K562 (cell line): ENCODE results near the gene PARP9. TPM values are rescaled to one million over a fixed set of nuclear protein-coding genes. Genes with fewer than 3 reads are reported as not detected.

ENCODE experiments used
- ARID3B ChIP-seq: fragments of 250-450 bp; sonication (Bioruptor Pico); IDR thresholded peaks from 2 replicates; pipeline ENCODE4 v1.4.0; 2020; ENCODE audit warnings: borderline replicate concordance
- ATF3 ChIP-seq, 2 experiments: fragments of 450-650 bp in 1 of 2; sonication (generic) in 1 of 2; formaldehyde crosslinking in 1 of 2; IDR thresholded peaks in 1 of 2; conservative IDR thresholded peaks in 1 of 2; 2 replicates each; pipeline versions ENCODE4 v1.6.1 to v1.8.1; 2016 to 2023; ENCODE audit warnings: mild to moderate bottlenecking in 2 of 2, moderate library complexity in 2 of 2, inconsistent platforms in 1 of 2, missing genetic modification reagents in 1 of 2
- ATF7 ChIP-seq: fragments of 450-650 bp; IDR thresholded peaks from 2 replicates; pipeline ENCODE4 v1.7.1; 2014; ENCODE audit warnings: mild to moderate bottlenecking, moderate library complexity
- HOXB6 ChIP-seq: fragments of 250-450 bp; sonication (Bioruptor Pico); IDR thresholded peaks from 2 replicates; pipeline ENCODE4 v1.5.1; 2022; ENCODE audit warnings: mild to moderate bottlenecking, borderline replicate concordance
- JUND ChIP-seq, 2 experiments: IDR thresholded peaks; 2 replicates in 1 of 2; 3 replicates in 1 of 2; pipeline ENCODE4 v1.6.1; 2011; ENCODE audit warnings: borderline replicate concordance in 2 of 2, low read depth in 2 of 2, low read length in 2 of 2, improper control_type of control experiment in 1 of 2, missing biosample characterization in 1 of 2, missing genetic modification characterization in 1 of 2, missing genetic modification reagents in 1 of 2
- PML ChIP-seq: IDR thresholded peaks from 2 replicates; pipeline ENCODE4 v1.6.1; 2012; ENCODE audit warnings: low read length, inconsistent platforms
- RAD21 ChIP-seq, 2 experiments: fragments of 250-450 bp in 1 of 2; fragments of 450-650 bp in 1 of 2; sonication (Bioruptor Pico) in 1 of 2; formaldehyde crosslinking in 1 of 2; IDR thresholded peaks in 1 of 2; conservative IDR thresholded peaks in 1 of 2; 2 replicates each; pipeline versions ENCODE4 v1.4.0 to v1.8.0; 2020 to 2022; ENCODE audit warnings: mild to moderate bottlenecking in 2 of 2, moderate library complexity in 1 of 2
- REST ChIP-seq, 2 experiments: fragments of 450-650 bp; formaldehyde crosslinking in 1 of 2; IDR thresholded peaks; 2 replicates each; pipeline versions ENCODE4 v1.4.0 to v1.6.1; 2014 to 2020; ENCODE audit warnings: mild to moderate bottlenecking in 2 of 2, borderline replicate concordance in 1 of 2, low read depth in 1 of 2
- SAFB2 ChIP-seq: fragments of 200-400 bp; formaldehyde crosslinking; IDR thresholded peaks from 2 replicates; pipeline ENCODE4 v1.6.1; 2018; ENCODE audit warnings: borderline replicate concordance, low read length, low read depth, moderate library complexity; ENCODE audit not compliant: severe bottlenecking
- SIN3A ChIP-seq, 2 experiments: fragments of 150-350 bp in 1 of 2; IDR thresholded peaks; 2 replicates each; pipeline ENCODE4 v1.6.1; 2011 to 2016; ENCODE audit warnings: borderline replicate concordance in 2 of 2, low read depth in 2 of 2, low read length in 2 of 2, mild to moderate bottlenecking in 2 of 2, moderate library complexity in 2 of 2; ENCODE audit not compliant: control insufficient read depth in 1 of 2
- SREBF1 ChIP-seq: fragments of 150-350 bp; IDR thresholded peaks from 2 replicates; pipeline ENCODE4 v1.6.1; 2014; ENCODE audit warnings: antibody characterized with exemption, low read depth, low read length, borderline replicate concordance
- SUPT5H ChIP-seq: fragments of 450-650 bp; IDR thresholded peaks from 2 replicates; pipeline ENCODE4 v1.6.1; 2016
- TFE3 ChIP-seq: fragments of 450-650 bp; formaldehyde crosslinking; IDR thresholded peaks from 2 replicates; pipeline ENCODE4 v1.4.0; 2020; ENCODE audit warnings: mild to moderate bottlenecking, mixed read lengths
- polyA plus RNA-seq, 8 experiments: library from polyadenylated mRNA; depleted of rRNA in 4 of 8; stranded (reverse) in 5 of 8; unstranded in 3 of 8; fragments of >200 nt; fragmentation: Nextera tagmentation in 2 of 8; fragmentation: Illumina TruSeq in 1 of 8; extraction: Ambion mirVana in 2 of 8; extraction: Trizol in 1 of 8; gene quantifications; 2 replicates each; pipeline versions ENCODE4 v1.2.1 to v1.2.3, GENCODE V29; 2011 to 2014; ENCODE audit warnings: inconsistent platforms in 1 of 8, missing spikeins in 1 of 8
- total RNA-seq, 7 experiments: library from RNA; depleted of rRNA in 6 of 7; stranded (reverse); fragments of >200 nt in 6 of 7; fragmentation: Illumina TruSeq in 2 of 7; extraction: Trizol in 2 of 7; gene quantifications; 2 replicates each; pipeline versions ENCODE4 v1.2.1 to v1.2.3, GENCODE V29; 2011 to 2021; ENCODE audit warnings: low replicate concordance in 1 of 7

PARP9 gene
- total and polyA plus RNA-seq, 9 of the 15 experiments (the other 6 are each of a cell fraction or from before 2014, with no cell fraction given): 2.1 to 4.8 (median 3.4) TPM

GRCh38 chr3:122560680-122561079 lies 3.4 kb downstream of the PARP9 start (continued):
- TF ChIP-seq REST (IDR thresholded peaks at IDR 0.05; ENCODE audit: borderline replicate concordance): peak; percentile 56; the same call in 1 of the 2 replicates
- TF ChIP-seq REST (CRISPR knock-in tag; IDR thresholded peaks at IDR 0.05; ENCODE audit: low read depth): no peak
- TF ChIP-seq ATF7: peak; percentile 71
- no peak for TF ChIP-seq SREBF1
- TF ChIP-seq SUPT5H: no peak
- TF ChIP-seq JUND (IDR thresholded peaks at IDR 0.05; ENCODE audit: borderline replicate concordance, low read depth, low read length): peak; percentile 65; the same call in 1 of the 2 replicates
- peak; percentile 70; the same call in 2 of the 3 replicates for TF ChIP-seq JUND (tag; IDR thresholded peaks at IDR 0.05; ENCODE audit: borderline replicate concordance, low read depth, low read length)
- no peak for TF ChIP-seq HOXB6 (CRISPR knock-in tag)
- TF ChIP-seq ATF3 (IDR thresholded peaks at IDR 0.05): peak; percentile 73
- no peak for TF ChIP-seq ATF3 (CRISPR knock-in tag; conservative IDR thresholded peaks at IDR 0.05)
- TF ChIP-seq RAD21 (CRISPR knock-in tag; conservative IDR thresholded peaks at IDR 0.05 in 1 of 2, IDR thresholded peaks at IDR 0.05 in 1 of 2): peak; percentile 64 to 76
- TF ChIP-seq SAFB2: no peak
- TF ChIP-seq ARID3B (CRISPR knock-in tag): no peak
- no peak for TF ChIP-seq TFE3
- TF ChIP-seq SIN3A (IDR thresholded peaks at IDR 0.05; ENCODE audit: borderline replicate concordance in 2 of 2, control insufficient read depth in 1 of 2, low read depth in 2 of 2, low read length in 2 of 2): no peak
- no peak for TF ChIP-seq PML
